Stimulated activated CD4-positive, alpha-beta T cell treated with anti-CD3 and anti-CD28 coated beads, Interleukin-4, amount 100 ng/mL, for 48 hours (primary cell): ENCODE data around the gene CAMK1G.

Experiments used
- DNase-seq, 2 donors: peaks; one replicate each; pipeline ENCODE4 v3.0.0-alpha.2; 2020; ENCODE audit warnings: low read depth in 2 of 2

The CAMK1G gene

GRCh38 chr1:209583408-209583807 lies at the start of gene CAMK1G:
CAMK1G (plus strand) TSS chr1:209583714; CDS start chr1:209594984, 11,270 bp downstream.
- no peak for DNase-seq

GRCh38 chr1:209534496-209535250 lies 48.8 kb upstream of the CAMK1G start:
- DNase-seq = no peak

GRCh38 chr1:209536843-209537242 lies 46.7 kb upstream of the CAMK1G start:
- DNase-seq = no peak

- no peak for DNase-seq
These were observed 46.0 kb upstream of the CAMK1G start for GRCh38 chr1:209537336-209538114.

- no peak for DNase-seq
These were observed 43.9 kb upstream of the CAMK1G start for GRCh38 chr1:209539576-209539975.

DNA sequence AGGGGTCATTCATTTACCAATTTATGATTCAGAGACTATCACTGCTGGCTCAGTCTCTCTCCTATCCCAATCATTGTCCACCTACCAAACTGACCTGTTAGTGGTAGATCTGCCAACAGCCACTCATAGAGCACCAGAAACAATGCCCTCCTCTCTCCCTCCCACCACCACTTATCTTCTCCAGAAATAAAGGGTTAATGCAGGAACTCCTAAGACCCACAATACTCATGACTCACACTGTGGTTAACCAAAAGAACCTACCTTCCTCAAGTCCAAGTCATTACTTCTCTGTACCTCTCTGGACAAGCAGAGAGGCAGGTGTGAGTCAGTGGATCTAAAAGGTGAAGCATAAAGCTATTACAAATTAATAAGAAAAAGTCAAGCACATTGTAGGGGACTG lies 40.9 kb upstream of the CAMK1G start:
- DNase-seq = no peak

DNA sequence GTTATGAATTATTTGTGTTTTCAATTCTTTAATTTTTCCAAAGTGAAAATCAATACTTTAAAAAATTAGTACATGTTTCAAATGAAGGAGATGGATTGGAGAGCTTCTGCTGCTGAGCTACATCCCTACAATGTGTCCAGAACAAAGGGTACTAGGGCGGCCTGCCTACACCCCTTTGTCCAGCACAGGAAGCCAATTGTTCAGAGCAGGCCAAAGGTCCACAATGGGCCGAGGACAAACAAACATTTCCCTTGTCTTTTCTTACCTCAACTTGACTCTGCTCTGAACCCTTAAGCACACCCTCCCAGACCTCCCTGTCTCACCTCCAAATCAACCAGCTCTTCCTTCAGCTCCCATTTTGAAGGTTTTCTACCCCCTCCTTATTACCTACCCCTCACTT lies 39.4 kb upstream of the CAMK1G start:
- DNase-seq = no peak

DNA sequence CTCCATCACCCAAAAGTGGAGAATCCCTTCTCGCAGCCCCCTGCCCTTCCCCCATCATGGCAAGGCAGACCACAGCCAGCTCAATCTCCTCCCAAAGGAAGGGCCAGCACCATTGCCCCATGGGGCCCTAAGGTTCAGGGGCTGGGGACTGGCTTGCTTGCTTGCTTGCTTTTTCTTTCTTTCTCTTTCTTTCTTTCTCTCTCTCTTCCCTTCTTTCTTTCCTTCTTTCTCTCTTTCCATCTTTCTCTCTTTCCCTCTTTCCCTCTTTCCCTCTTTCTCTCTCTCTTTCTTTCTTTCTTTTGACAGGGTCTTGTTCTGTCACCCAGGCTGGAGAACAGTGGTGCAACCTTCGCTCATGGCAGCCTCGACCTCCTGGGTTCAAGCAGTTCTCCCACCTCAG lies 38.1 kb upstream of the CAMK1G start:
- no peak for DNase-seq

- DNase-seq = no peak
These were observed 37.0 kb upstream of the CAMK1G start for GRCh38 chr1:209546390-209547085.

DNA sequence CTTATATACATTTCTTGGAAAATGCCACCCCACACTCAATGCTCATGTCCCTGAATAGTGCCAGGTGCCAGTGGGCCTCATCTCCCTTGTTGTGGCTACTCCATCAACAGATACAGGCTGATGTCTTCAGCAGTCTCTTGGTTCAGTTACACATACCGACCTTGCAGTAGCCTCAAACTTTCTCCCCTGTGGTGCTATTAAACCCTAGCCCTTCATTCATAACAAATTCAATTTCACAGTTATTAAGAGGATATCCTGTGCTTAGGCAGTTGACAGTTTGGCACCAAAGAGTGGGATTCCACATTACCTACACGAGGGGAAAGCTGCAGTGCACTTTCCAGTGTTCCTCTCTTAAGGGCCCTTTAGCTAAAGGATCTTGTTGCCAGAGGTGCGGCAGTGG lies 35.9 kb upstream of the CAMK1G start:
- DNase-seq = no peak

DNA sequence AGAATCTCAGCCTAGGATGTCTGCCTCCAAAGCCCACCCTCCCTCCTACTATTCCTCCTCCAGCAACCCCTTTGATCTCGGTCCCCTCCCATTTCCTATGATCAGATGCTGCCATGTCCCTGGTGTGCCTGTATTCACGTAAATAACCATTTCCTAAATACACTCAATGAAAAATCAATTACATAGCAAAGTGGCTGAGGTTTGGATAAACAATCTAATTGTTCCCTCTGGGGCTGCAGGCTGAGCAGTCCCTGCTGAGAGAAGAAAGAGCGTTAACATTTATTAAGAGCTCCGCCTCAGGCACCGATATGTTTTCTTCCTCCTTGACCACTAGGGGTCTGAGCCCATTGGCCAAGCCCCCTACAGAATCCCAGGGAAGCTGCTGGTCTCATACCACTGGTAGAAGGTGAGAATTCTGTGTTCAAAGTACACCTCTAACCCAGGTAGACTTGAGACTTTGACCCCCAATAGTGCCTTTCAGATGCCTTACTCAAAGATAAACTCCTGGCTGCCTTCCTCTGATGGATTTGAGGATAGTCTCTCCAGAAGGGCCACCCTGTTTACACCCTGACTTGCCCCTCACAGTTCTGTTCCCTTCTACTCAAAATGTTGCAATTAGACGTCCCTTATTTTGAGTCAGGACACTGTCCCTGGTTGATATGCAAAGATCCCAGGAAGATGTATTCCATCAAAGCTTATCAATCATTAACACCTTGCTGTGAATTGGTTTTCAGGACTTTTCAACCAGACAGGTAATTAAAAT lies 33.9 kb upstream of the CAMK1G start:
- DNase-seq = no peak

- DNase-seq = no peak
These were observed 33.0 kb upstream of the CAMK1G start for GRCh38 chr1:209550519-209550918.

- no peak for DNase-seq
These were observed 30.9 kb upstream of the CAMK1G start for GRCh38 chr1:209552406-209553264.

DNA sequence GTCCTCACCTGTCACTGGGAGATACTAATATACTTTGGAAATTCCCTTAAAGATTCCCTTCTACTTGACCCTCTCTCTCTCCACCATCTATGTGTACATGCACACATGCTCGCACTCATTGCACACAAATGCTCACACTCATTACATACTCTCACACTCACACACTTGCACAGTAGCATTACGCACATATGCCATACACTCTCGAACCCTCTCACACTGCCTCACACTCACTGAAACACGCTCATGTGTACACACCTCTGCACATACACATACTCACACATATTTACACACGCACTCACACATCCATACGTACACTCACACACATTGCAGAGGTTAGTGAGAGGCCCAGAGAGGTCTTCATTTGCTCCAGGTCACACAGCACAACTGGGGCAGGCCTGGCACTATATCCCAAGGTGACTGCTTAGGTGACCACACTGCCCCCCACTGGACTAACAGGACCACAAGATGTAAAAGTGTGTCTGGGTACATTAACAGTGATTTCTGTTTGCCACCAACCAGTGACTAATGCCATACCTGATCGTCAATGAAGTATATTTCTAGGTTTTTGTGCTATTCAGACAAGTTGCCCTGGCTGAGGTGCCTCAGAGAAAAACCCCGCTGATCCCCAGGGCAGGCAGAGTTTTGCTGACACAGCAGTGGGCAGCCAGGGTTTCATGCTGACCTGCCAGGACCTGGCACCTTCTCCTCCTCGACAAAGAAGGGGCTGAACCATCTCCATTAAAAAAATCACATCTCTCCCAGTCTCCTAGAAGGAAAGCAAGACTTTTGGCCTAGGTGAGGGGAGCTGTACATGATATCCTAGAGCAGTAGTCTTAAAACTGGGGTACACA lies 28.5 kb upstream of the CAMK1G start:
- no peak for DNase-seq

GRCh38 chr1:209556162-209556690 lies 27.3 kb upstream of the CAMK1G start:
- no peak for DNase-seq

DNA sequence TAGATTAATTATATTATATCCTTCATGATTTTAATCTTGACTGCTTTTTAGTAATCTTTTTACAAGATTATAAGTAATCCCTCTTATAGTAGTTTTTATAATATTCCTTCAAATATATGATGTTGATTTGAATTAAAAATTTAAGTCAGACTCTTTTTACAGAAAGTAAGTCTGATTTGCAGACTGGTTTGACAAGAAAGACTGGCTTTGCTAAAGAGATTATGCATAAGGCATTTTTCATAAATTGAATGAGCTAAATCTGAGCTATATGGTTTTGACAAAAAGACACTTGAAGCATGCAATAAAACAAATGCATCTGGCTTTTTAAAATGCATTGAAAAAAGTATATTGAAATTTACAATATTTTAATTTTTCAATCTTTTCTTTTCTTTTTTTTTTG lies 26.3 kb upstream of the CAMK1G start:
- no peak for DNase-seq

- no peak for DNase-seq
These were observed 23.0 kb upstream of the CAMK1G start for GRCh38 chr1:209560529-209560928.

DNA sequence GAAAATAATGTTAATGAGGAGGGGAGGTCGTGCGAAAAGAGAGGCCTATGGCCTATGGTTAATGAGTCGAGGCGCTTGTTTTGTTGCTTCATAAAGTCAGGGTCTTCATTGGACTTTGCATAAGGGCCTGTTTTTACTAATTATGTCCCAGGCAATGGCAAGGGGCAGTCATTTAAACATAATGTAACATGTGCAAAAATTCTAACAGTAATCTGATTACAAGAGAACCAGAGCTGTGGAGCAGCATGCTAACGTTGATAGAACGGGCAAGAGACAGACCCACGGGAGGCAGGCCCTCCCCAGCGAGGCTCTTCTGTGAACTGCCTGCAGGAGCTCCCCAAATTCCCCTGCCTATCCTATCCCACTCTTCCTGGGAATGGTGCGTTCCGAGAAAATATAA lies 22.6 kb upstream of the CAMK1G start:
- no peak for DNase-seq

DNA sequence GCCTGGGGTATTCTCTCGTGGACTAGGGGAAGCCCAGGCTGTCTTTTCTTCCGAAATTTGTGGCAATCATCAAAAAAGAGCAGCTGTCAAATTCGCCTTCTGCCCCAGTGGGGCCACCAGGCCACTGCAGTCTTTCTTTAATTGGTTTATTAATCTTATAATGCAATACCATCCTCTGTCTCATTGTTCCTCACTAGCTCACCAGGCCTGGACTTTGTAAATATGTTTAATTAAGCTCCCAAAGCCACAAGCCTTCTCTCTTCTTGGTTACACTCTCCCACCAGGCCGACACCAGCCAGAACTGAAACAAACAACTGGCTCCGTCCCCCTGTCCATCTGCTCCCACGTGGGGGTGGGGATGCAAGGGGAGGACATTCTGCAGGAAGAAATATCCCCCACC lies 22.0 kb upstream of the CAMK1G start:
- no peak for DNase-seq

DNA sequence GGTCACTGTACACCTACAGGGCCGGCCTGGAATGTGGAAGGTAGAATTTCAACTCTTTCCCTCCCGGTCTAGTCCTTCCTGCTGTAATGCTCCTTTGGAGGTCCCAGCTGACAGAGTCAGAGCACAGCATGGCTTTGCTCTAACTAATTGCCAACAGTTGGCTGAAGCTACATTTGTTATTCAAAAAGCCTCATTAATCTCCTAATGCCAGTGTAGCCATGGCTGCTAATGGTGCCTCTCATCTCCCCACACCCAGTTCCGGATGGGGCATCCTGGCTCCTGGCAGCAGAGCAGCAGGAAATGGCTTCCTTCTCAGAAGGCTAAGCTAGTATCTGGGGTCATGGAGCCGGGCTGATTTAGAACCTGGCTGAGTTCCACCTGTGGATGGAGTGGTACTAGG lies 18.7 kb upstream of the CAMK1G start:
- DNase-seq = no peak
